Stimulated activated memory B cell treated with anti-CD40 and anti-IgM and Interleukin-4, amounts not matched to agents 10 μg/mL and 1 μg/mL and 100 μg/mL, for 72 hours (primary cell): ENCODE data around the gene KCNF1.

Experiments
- ATAC-seq: fragments of 150-1000 bp; cut with Tn5 transposase; 2 replicates; pipeline ENCODE4 v1.10.0; 2021
- H3K27ac Mint-ChIP-seq: one replicate; pipeline ENCODE4 v1.8.0; 2022; ENCODE audit warnings: mild to moderate bottlenecking, mixed read lengths
- H3K27me3 Mint-ChIP-seq: one replicate; pipeline ENCODE4 v1.8.0; 2022; ENCODE audit warnings: mixed read lengths
- H3K36me3 Mint-ChIP-seq: one replicate; pipeline ENCODE4 v1.8.0; 2022; ENCODE audit warnings: mixed read lengths
- H3K4me1 Mint-ChIP-seq: one replicate; pipeline ENCODE4 v1.8.0; 2022; ENCODE audit warnings: mixed read lengths
- H3K4me3 Mint-ChIP-seq: one replicate; pipeline ENCODE4 v1.8.0; 2022; ENCODE audit warnings: mild to moderate bottlenecking, moderate library complexity, mixed read lengths
- H3K9me3 Mint-ChIP-seq: one replicate; pipeline ENCODE4 v1.8.0; 2022; ENCODE audit warnings: mixed read lengths

Gene KCNF1

GRCh38 chr2:10890706-10891270 lies 20.9 kb upstream of the KCNF1 start:
- no peaks in the 10 kb centered on the region for H3K4me1 Mint-ChIP-seq
- H3K36me3 Mint-ChIP-seq = no peaks in the 10 kb centered on the region
- ATAC-seq = no peak
- H3K27ac Mint-ChIP-seq = no peak overlapping the region
- H3K4me3 Mint-ChIP-seq = no peak overlapping the region
- peaks cover 7% of the 10 kb centered on the region for H3K9me3 Mint-ChIP-seq
- H3K27me3 Mint-ChIP-seq = peaks cover 45% of the 10 kb centered on the region

- ATAC-seq = no peak
- Mint-ChIP-seq H3K27me3 (peaks cover 51% of the 10 kb centered on the region), H3K9me3 (peaks cover 7% of the 10 kb centered on the region), H3K4me3 (no peak overlapping the region), H3K36me3 (no peaks in the 10 kb centered on the region), H3K27ac (no peak overlapping the region), H3K4me1 (no peaks in the 10 kb centered on the region)
Measured at GRCh38 chr2:10891390-10891789, 20.3 kb upstream of the KCNF1 start.

DNA sequence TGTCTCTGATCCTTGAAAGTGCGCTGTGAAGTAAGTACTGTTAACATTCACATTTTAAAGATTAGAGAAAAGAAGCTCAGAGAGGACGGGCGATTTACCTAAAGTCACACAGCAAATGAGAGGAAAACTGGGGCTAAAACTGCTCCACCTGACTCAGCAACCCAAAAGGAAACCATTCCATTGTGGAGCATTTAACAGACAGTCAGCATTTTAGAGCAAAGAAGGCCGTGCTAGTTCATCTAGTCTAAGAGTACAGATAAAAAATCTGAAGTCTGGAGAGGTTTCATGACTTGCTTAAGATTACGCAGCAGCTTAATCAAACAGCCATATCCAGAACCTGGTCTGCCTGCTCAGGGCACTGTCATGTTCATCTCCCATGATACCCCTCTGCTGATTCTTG lies 19.9 kb upstream of the KCNF1 start:
- peaks cover 7% of the 10 kb centered on the region for H3K9me3 Mint-ChIP-seq
- H3K4me3 Mint-ChIP-seq = no peak overlapping the region
- H3K36me3 Mint-ChIP-seq = no peaks in the 10 kb centered on the region
- no peaks in the 10 kb centered on the region for H3K4me1 Mint-ChIP-seq
- ATAC-seq = no peak
- H3K27me3 Mint-ChIP-seq = peaks cover 52% of the 10 kb centered on the region
- H3K27ac Mint-ChIP-seq = no peak overlapping the region

- Mint-ChIP-seq H3K4me3 (no peak overlapping the region), H3K4me1 (no peaks in the 10 kb centered on the region), H3K27me3 (peaks cover 52% of the 10 kb centered on the region), H3K36me3 (no peaks in the 10 kb centered on the region), H3K9me3 (peaks cover 7% of the 10 kb centered on the region), H3K27ac (no peak overlapping the region)
- ATAC-seq = no peak
Measured at GRCh38 chr2:10892316-10892715, 19.4 kb upstream of the KCNF1 start.

DNA sequence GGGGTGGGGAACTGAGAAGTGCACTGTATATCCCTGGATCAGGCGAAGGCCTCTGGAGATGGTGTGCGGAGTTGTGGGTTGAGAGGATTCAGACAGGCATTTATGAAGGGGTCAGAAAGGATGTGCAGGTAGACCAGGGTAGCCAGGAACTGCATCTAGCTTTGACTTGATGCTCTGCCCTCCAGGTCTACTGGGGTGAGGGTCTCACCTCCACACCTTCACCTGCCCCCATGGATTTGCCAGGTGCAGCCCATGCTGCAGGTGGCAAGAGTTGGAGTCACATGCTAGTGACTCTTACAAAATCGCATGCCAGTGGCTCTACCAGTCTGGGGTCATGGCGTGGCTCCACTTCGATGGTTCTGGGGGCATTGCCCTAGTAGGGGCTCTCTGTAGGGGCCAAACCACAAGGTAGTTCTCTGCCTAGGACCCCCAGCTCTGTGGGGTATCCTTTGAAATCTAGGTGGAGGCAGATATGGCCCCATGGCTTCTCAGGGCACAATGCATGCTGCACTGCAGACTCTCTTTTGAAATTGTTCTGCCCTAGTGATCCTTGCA lies 18.9 kb upstream of the KCNF1 start:
- no peak overlapping the region for H3K27ac Mint-ChIP-seq
- ATAC-seq = no peak
- H3K36me3 Mint-ChIP-seq = no peaks in the 10 kb centered on the region
- H3K9me3 Mint-ChIP-seq = peaks cover 7% of the 10 kb centered on the region
- H3K4me1 Mint-ChIP-seq = no peaks in the 10 kb centered on the region
- H3K4me3 Mint-ChIP-seq = no peak overlapping the region
- H3K27me3 Mint-ChIP-seq = peaks cover 53% of the 10 kb centered on the region

GRCh38 chr2:10894264-10894935 lies 17.3 kb upstream of the KCNF1 start:
- no peaks in the 10 kb centered on the region for H3K4me1 Mint-ChIP-seq
- H3K4me3 Mint-ChIP-seq = no peak overlapping the region
- no peaks in the 10 kb centered on the region for H3K36me3 Mint-ChIP-seq
- H3K27me3 Mint-ChIP-seq = peaks cover 63% of the 10 kb centered on the region
- no peak overlapping the region for H3K27ac Mint-ChIP-seq
- no peak for ATAC-seq
- H3K9me3 Mint-ChIP-seq = peaks cover 4% of the 10 kb centered on the region

- H3K4me1 Mint-ChIP-seq = no peaks in the 10 kb centered on the region
- H3K27ac Mint-ChIP-seq = no peak overlapping the region
- ATAC-seq = no peak
- peaks cover 64% of the 10 kb centered on the region for H3K27me3 Mint-ChIP-seq
- no peaks in the 10 kb centered on the region for H3K36me3 Mint-ChIP-seq
- H3K4me3 Mint-ChIP-seq = no peak overlapping the region
- peaks cover 4% of the 10 kb centered on the region for H3K9me3 Mint-ChIP-seq
Measured at GRCh38 chr2:10895231-10895630, 16.5 kb upstream of the KCNF1 start.

- ATAC-seq = no peak
- Mint-ChIP-seq H3K27ac (no peak overlapping the region), H3K27me3 (peaks cover 56% of the 10 kb centered on the region)
Measured at GRCh38 chr2:10897956-10898355, 13.8 kb upstream of the KCNF1 start.

GRCh38 chr2:10900216-10901109 lies 11.3 kb upstream of the KCNF1 start:
- Mint-ChIP-seq H3K27me3 (peaks cover 33% of the 10 kb centered on the region), H3K27ac (no peak overlapping the region), H3K4me3 (no peak overlapping the region), H3K4me1 (no peaks in the 10 kb centered on the region), H3K36me3 (no peaks in the 10 kb centered on the region), H3K9me3 (peaks cover 4% of the 10 kb centered on the region)
- ATAC-seq = no peak

More at GRCh38 chr2:10897956-10898355, 13.8 kb upstream of the KCNF1 start:
- no peaks in the 10 kb centered on the region for H3K4me1 Mint-ChIP-seq
- no peaks in the 10 kb centered on the region for H3K9me3 Mint-ChIP-seq
- no peaks in the 10 kb centered on the region for H3K36me3 Mint-ChIP-seq
- H3K4me3 Mint-ChIP-seq = no peak overlapping the region

DNA sequence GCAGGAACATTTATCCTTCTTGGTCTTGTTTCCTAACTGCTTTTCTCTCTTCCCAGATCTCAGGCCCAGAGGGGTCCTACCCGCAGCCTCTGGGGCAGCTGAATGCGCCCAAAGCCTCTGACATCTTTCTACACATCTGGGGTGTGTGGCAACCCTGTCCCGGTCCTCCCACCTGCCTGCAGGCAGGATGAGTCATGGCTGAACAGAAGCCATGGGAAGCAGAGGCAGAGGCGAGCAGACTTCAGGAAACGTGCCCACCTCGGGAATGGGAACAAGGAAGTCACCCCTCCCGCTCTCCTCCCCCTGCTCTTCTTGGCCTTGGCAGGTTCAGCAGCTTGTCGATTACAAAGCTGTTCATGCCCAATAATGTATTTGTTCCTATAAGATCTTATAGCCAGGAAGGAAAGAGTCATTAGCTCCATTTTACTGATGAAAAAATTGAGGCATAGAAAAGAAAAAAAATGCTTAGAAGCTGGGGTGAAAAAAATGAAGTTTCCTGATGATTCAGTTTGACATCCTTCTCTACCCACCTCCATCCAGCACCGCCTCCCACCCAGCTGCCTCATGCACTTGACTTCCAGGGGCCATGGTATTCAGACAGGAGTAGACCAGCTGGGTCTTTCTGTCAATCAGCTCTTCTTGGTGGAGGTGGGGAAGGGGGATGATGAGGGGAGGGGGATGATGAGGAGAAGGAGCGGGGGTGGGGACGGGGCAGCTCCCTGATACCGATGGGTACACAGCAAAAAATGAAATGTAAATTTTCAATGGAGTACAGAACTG lies 10.4 kb upstream of the KCNF1 start:
- Mint-ChIP-seq H3K27ac (no peak overlapping the region), H3K4me3 (no peak overlapping the region), H3K36me3 (no peaks in the 10 kb centered on the region), H3K9me3 (peaks cover 4% of the 10 kb centered on the region), H3K27me3 (peaks cover 26% of the 10 kb centered on the region), H3K4me1 (no peaks in the 10 kb centered on the region)
- no peak for ATAC-seq

GRCh38 chr2:10903861-10904210 lies 7.9 kb upstream of the KCNF1 start:
- H3K4me3 Mint-ChIP-seq = no peak overlapping the region
- peaks cover 4% of the 10 kb centered on the region for H3K9me3 Mint-ChIP-seq
- no peaks in the 10 kb centered on the region for H3K36me3 Mint-ChIP-seq
- no peak overlapping the region for H3K27ac Mint-ChIP-seq
- no peaks in the 10 kb centered on the region for H3K4me1 Mint-ChIP-seq
- H3K27me3 Mint-ChIP-seq = peaks cover 14% of the 10 kb centered on the region
- ATAC-seq = no peak

DNA sequence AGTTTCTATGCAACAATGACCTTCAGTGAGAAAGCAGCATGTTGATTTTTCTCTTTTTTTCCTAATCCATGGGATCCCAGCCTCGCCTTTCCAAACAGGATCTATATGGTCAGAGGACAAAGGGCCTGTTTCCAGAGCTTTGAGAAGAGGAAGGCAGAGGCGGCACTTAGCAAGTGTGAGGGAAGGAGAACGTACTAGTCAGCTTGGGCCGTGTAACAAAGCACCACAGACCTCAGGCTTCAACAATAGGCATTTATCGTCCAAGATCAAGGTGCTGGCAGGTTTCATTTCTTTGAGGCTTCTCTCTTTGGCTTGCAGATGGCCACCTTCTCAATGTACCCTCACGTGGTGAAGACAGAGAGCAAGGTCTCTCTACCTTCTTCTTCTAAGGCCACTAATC lies 7.3 kb upstream of the KCNF1 start:
- no peak for ATAC-seq

DNA sequence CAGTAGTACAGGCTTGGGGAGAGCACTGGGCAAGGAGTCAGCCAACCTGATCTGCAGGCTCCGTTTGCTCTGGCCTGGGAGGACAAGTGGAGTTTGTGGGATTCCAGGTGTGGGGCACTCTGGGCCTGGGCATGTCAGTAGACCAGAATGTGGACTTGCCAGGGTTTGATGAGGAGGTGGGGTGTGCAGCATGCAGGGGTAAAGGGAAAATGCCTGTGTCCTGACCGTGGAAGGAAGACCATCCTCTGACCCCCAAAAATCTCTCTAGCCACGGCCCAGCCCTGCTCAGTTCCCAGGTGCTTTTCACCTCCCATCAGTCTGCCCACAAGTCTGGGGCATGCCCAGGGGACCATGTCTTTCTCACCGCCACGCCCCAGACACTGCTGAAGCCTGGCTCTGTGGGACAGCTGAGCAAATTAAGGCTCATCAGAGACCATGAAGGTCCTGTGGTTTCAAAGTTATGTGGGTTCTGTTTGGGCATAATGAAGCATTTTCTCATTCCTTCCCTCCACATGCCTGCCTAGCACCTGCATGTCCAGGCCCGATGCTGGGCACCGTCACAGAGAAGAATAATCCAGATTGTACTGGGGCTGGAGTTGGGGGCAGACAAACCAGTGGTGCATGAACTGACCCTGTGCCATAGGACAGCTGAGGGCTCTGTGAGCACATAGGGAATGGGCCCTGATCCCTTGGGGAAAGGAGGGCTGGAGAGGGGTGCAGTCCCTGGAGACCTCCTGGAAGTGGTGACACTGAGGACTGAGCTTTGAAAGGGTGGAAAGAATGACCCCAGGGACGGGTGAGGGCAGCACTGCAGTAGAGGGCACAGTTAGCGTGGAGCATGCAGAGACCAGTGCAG lies 6.5 kb upstream of the KCNF1 start:
- Mint-ChIP-seq H3K4me3 (no peak overlapping the region), H3K9me3 (peaks cover 4% of the 10 kb centered on the region), H3K27ac (no peak overlapping the region), H3K27me3 (peaks cover 23% of the 10 kb centered on the region), H3K36me3 (no peaks in the 10 kb centered on the region), H3K4me1 (no peaks in the 10 kb centered on the region)
- no peak for ATAC-seq

More for the DNA sequence above, 7.3 kb upstream of the KCNF1 start:
- peaks cover 4% of the 10 kb centered on the region for H3K9me3 Mint-ChIP-seq
- no peak overlapping the region for H3K27ac Mint-ChIP-seq
- H3K27me3 Mint-ChIP-seq = peaks cover 18% of the 10 kb centered on the region
- no peak overlapping the region for H3K4me3 Mint-ChIP-seq
- H3K36me3 Mint-ChIP-seq = no peaks in the 10 kb centered on the region
- H3K4me1 Mint-ChIP-seq = no peaks in the 10 kb centered on the region

GRCh38 chr2:10905862-10906143 lies 5.9 kb upstream of the KCNF1 start:
- Mint-ChIP-seq H3K27me3 (peaks cover 23% of the 10 kb centered on the region), H3K9me3 (peaks cover 4% of the 10 kb centered on the region), H3K36me3 (no peaks in the 10 kb centered on the region), H3K4me1 (no peaks in the 10 kb centered on the region), H3K27ac (no peak overlapping the region), H3K4me3 (no peak overlapping the region)
- no peak for ATAC-seq
